HG03066 (cell line): Measurements from ENCODE around the gene PARP2.
"Not testable (repeated sequence)": the region's sequence is repeated elsewhere in the genome, so short reads cannot be mapped to it uniquely, and the experiment has no call there.

Experiments used
- ATAC-seq: cut with Tn5 transposase; IDR thresholded peaks from one replicate; pipeline ENCODE4 v1.9.1; 2021; ENCODE audit warnings: low read depth; ENCODE audit not compliant: unreplicated experiment

PARP2 gene

DNA sequence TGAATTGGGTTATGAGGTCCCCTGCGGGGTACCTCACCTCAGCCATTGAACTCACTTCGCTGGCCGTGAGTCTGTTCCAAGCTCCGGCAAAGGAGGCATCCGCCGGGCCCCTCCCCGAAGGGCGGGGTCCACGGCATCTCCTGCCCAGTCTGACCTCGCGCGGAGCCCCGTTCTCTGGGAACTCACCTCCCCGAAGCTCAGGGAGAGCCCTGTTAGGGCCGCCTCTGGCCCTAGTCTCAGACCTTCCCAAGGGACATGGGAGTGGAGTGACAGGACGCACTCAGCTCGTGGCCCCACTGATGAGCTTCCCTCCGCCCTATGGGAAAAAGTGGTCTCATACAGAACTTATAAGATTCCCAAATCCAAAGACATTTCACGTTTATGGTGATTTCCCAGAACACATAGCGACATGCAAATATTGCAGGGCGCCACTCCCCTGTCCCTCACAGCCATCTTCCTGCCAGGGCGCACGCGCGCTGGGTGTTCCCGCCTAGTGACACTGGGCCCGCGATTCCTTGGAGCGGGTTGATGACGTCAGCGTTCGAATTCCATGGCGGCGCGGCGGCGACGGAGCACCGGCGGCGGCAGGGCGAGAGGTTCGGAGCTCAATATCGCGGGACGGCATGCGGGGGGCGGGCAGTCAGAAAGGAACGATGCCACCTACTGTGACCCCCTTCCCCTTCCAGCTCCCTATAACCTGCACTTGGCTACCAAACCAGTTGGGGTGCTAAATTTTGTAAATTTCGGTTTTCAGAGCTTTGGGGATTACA lies at the start of gene PARP2:
TSS of gene PARP2 (plus strand) at position 544 of the 770 bp plus-strand sequence. CDS start at position 551, 7 bp downstream.
- ATAC-seq = peak; percentile 89

GRCh38 chr14:20294636-20295035 lies 48.8 kb upstream of the PARP2 start:
- ATAC-seq = no peak

GRCh38 chr14:20295067-20295466 lies 48.4 kb upstream of the PARP2 start:
- ATAC-seq = peak; percentile 63

DNA sequence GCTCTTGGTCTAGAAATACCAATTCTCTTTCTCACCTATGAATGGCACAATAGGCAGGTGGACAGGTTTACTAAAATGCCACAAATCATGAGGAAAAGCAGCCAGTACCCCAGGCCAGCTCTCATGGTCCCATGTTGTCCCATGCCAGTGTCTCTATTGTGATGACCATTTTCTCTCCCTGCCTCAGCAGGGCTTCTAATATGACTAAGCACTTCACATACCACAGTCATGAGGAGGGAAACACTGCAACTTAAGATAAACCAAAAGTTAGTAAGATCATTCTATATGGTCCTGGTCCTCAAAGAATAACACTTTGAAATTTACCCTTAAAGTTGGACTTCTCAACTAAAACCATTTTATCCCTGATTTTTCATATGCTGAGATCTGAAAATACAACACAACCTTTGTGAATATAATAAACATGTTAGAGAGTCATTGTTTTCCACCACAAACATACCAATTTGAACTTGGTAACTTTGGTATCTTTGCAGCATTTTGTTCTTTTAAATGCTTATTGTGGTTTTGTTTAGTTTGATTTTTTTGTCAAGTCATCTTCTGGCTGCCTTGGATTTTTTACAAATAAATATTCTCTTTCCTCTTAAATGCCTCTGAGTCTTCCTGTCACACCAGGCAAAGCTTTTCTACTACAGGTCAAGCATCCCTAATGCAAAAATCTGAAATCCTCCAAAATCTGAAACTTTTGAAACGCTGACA lies 41.2 kb upstream of the PARP2 start:
- ATAC-seq = no peak

- ATAC-seq = peak; percentile 88
Observed at GRCh38 chr14:20305265-20306078, 38.0 kb upstream of the PARP2 start, which contains the start of gene TTC5. TSS of gene TTC5 (minus strand) at chr14:20305951. CDS start at chr14:20305937, 14 bp downstream.

GRCh38 chr14:20306079-20306423 lies 37.4 kb upstream of the PARP2 start:
- no peak for ATAC-seq

DNA sequence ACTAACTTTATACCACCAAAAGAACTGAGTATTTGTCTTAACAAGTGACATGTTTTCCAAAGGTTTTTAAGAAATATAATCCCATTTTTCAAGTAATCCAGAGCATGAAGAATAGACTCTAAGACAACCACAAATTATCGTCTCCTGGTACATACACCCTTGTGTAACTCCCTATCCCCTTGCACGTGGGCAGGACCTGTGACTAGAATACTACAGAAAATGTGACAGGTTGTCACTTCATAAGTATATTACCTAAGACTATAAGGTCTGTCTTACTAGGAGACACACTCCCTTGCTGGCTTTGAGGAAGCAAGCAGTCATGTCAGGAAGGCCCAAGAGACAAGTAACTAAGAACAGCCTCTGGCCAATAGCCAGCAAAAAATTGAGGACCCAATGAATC lies 29.4 kb upstream of the PARP2 start:
- no peak for ATAC-seq

DNA sequence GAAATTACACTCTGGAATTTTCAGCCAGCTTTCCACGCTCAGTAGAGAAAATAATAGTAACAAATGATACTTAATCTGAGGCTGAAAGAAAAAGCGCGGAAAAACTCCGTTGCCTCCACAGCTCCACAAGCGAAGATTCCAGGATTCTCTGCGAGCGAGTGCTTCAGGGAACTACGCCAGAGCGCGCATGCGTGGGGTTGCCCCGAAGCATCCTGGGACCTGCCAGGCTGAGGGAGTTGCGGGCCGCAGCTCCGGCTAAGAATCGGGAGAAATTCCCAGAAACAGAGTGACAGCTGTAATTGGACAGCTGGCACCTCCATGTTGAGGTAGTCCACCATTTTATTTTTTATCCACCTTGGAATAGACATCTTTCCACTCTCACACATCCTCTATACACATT lies 25.7 kb upstream of the PARP2 start:
- no peak for ATAC-seq

GRCh38 chr14:20327005-20327869 lies 16.2 kb upstream of the PARP2 start:
- no peak for ATAC-seq

GRCh38 chr14:20328705-20329104 lies 14.7 kb upstream of the PARP2 start:
- no peak for ATAC-seq

GRCh38 chr14:20329355-20329754 lies 14.1 kb upstream of the PARP2 start:
- no peak for ATAC-seq

DNA sequence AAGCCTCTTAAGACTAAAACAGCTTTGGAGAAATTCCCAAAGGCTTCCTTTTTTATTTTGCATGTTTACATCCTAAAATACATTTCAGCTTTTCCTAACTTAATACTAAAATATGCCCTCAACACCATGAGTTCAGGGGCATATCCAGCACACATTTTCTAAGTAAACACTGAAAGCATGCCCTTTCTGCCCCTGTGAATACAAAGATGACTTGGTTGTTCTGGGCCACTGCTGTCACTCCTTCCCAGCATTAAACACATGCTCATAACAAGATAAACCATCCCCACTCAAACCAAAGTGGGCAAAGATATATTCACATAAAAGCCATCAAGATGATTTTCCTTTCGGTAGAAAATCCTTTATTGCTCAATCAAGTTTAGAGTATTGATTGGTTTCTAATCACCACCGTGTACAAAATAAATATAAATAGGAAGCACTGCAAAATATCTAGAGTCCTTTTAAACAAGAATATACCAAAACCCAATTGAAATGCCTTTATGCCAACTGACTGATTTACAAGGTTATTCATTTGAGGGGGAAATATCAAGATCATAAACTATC lies 12.3 kb upstream of the PARP2 start:
- ATAC-seq = no peak

- no peak for ATAC-seq
Observed at GRCh38 chr14:20332431-20332787, 11.0 kb upstream of the PARP2 start.

GRCh38 chr14:20332788-20333493 lies 10.5 kb upstream of the PARP2 start, which contains the start of gene CCNB1IP1:
TSS of gene CCNB1IP1 (minus strand) at chr14:20333279. CDS start at chr14:20316523, 16,756 bp downstream.
- peak; percentile 98 for ATAC-seq

DNA sequence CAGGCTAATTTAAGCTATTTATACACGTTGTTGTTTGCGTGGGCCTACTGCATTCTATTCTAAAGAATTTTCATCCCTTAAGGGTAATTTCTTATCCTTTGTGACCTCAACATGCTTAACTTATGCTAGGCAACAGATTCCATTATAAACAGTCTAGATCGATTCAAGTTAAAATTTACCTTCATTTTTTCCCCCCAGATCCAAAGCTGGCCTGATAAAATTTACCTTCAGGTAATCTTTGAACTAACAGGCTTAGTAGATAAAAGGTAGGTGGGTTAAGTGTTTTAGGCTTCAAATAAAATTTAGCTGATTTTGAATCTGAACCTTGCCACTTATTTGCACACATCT lies 10.0 kb upstream of the PARP2 start:
- no peak for ATAC-seq

DNA sequence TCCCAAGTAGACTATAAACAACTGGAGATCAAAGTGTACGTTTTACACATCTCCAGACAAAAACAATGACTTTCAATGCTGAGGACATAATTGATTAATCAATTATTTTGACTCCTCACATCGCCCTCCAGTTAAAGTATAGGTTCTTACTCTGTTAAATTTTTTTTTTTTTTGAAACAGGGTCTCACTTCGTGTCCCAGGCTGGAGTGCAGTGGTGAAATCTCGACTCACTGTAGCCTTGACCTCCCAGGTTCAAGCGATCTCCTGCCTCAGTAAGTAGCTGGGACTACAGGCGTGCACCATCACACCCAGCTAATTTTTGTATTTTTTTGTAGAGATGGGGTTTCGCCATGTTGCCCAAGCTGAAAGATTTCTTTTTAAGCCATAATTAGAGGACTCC lies 9.4 kb upstream of the PARP2 start:
- ATAC-seq = no peak

- ATAC-seq = not testable (repeated sequence)
Observed at GRCh38 chr14:20341032-20341431, 2.4 kb upstream of the PARP2 start.

- ATAC-seq = no peak
Observed at GRCh38 chr14:20341646-20342045, 1.8 kb upstream of the PARP2 start.

DNA sequence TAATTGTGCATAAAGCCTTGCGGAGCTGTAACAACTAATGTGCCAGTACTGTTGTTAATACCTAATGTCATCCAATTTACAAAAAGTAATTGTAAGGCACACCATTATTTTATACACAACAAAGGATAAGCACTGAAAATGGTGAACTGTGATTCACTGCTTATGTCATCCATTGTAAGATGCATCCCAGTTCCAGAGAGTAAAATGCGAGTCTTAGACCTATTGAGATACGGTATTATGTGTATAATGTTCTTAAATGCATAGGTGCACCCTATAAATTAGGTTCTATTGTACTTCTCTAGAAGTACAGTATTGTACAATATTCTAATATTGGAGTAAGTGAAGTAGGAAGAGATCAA lies 406 bp downstream of the PARP2 start:
- no peak for ATAC-seq
